ENCODE measurements around the gene SLC30A7. TPM values are rescaled to one million over a fixed set of nuclear protein-coding genes. Genes with fewer than 3 reads are reported as not detected.

SLC30A7 gene
- polyA plus RNA-seq, 1 of the 3 experiments (the other 2 are of a cell fraction), result 4.0 TPM

GRCh38 chr1:100879422-100879821 lies 16.5 kb upstream of the SLC30A7 start:
- Histone ChIP-seq H3K9ac (no peak overlapping the region), H3K9me3 (no peaks in the 10 kb centered on the region), H4K20me1 (ENCODE audit: insufficient read depth) (no peaks in the 10 kb centered on the region), H2AFZ (ENCODE audit: low read depth) (no peak overlapping the region), H3K9me2 (no peaks in the 10 kb centered on the region), H3K4me3 (ENCODE audit: low read depth in 2 of 2, low read length in 1 of 2) (no peak overlapping the region), H3K27ac (ENCODE audit: low read depth in 2 of 2, low read length in 1 of 2) (no peak overlapping the region), H3K4me2 (no peak overlapping the region), H3K27me3 (ENCODE audit: insufficient read depth) (no peaks in the 10 kb centered on the region), H3K79me2 (ENCODE audit: insufficient read depth) (no peaks in the 10 kb centered on the region), H3K36me3 (replicated peaks in 1 of 2; ENCODE audit: control insufficient read depth in 1 of 2, insufficient read depth in 2 of 2, low read length in 1 of 2) (peaks cover 24 to 32% of the 10 kb centered on the region in 2 experiments), H3F3A (replicated peaks; ENCODE audit: insufficient read depth) (peaks cover 7% of the 10 kb centered on the region), H3K4me1 (ENCODE audit: control insufficient read depth in 1 of 2, insufficient read depth in 2 of 2, low read depth in 1 of 2, low read length in 1 of 2) (no peaks in the 10 kb centered on the region; a peak in 2 of 4 replicates)
- TF ChIP-seq GABPA (IDR thresholded peaks at IDR 0.05; ENCODE audit: low read depth) (no peak), ELF1 (IDR thresholded peaks at IDR 0.05) (no peak), EP300 (IDR thresholded peaks at IDR 0.05; ENCODE audit: borderline replicate concordance in 1 of 2, low read depth in 1 of 2, low read length in 1 of 2) (no peak), SIN3A (IDR thresholded peaks at IDR 0.05; ENCODE audit: borderline replicate concordance, low read depth, low read length) (no peak), MXI1 (IDR thresholded peaks at IDR 0.05; ENCODE audit: low read depth, low read length) (no peak), JUND (IDR thresholded peaks at IDR 0.05) (no peak), PBX3 (IDR thresholded peaks at IDR 0.05) (no peak), USF1 (IDR thresholded peaks at IDR 0.05; ENCODE audit: borderline replicate concordance, low read depth) (no peak), EZH2phosphoT487 (IDR thresholded peaks at IDR 0.05; ENCODE audit: borderline replicate concordance, low read depth) (no peak), POLR2AphosphoS5 (IDR thresholded peaks at IDR 0.05; ENCODE audit: low read depth, low read length) (no peak), MEF2A (IDR thresholded peaks at IDR 0.05; ENCODE audit: borderline replicate concordance, low read depth) (no peak), NRF1 (IDR thresholded peaks at IDR 0.05; ENCODE audit: low read depth, low read length) (no peak), RAD21 (IDR thresholded peaks at IDR 0.05; ENCODE audit: low read length) (no peak), TAF1 (IDR thresholded peaks at IDR 0.05; ENCODE audit: borderline replicate concordance, low read depth, low read length) (no peak), FOXJ3 (CRISPR knock-in tag; IDR thresholded peaks at IDR 0.05) (no peak), TEAD4 (IDR thresholded peaks at IDR 0.05; ENCODE audit: borderline replicate concordance, insufficient read depth) (no peak), FOSL2 (IDR thresholded peaks at IDR 0.05; ENCODE audit: borderline replicate concordance, low read depth) (no peak), CHD2 (IDR thresholded peaks at IDR 0.05; ENCODE audit: low read length, partially characterized antibody) (no peak)
- ChIA-PET CTCF (interaction anchor here (1.0 to 6.9 kb wide), 4 partner anchors 11 to 424 kb away, joined by 3 to 41 read pairs (median 8); no protein-coding TSS in a partner anchor), POLR2A (no interaction called here)
- no peak for DNase-seq

GRCh38 chr1:100881687-100882086 lies 14.2 kb upstream of the SLC30A7 start:
- H3K9me2 ChIP-seq, result no peaks in the 10 kb centered on the region
- H3K4me1 ChIP-seq (ENCODE audit: control insufficient read depth in 1 of 2, insufficient read depth in 2 of 2, low read depth in 1 of 2, low read length in 1 of 2), result no peaks in the 10 kb centered on the region; a peak in 2 of 4 replicates
- H3K4me3 ChIP-seq (ENCODE audit: low read depth in 2 of 2, low read length in 1 of 2), result no peak overlapping the region
- no peaks in the 10 kb centered on the region for H4K20me1 ChIP-seq (ENCODE audit: insufficient read depth)
- H2AFZ ChIP-seq (ENCODE audit: low read depth), result no peak overlapping the region
- no peaks in the 10 kb centered on the region for H3K27me3 ChIP-seq (ENCODE audit: insufficient read depth)
- no peak overlapping the region for H3K9ac ChIP-seq
- no peaks in the 10 kb centered on the region for H3K79me2 ChIP-seq (ENCODE audit: insufficient read depth)
- DNase-seq, result no peak
- H3K27ac ChIP-seq (ENCODE audit: low read depth in 2 of 2, low read length in 1 of 2), result no peak overlapping the region
- H3K9me3 ChIP-seq, result no peaks in the 10 kb centered on the region
- 93% methylated on average over 3 of the region's 3 CpGs for whole genome bisulfite sequencing (ENCODE audit: low lambda C conversion rate)
- POLR2A ChIA-PET, result no interaction called here
- H3K4me2 ChIP-seq, result no peak overlapping the region
- H3K36me3 ChIP-seq (replicated peaks in 1 of 2; ENCODE audit: control insufficient read depth in 1 of 2, insufficient read depth in 2 of 2, low read length in 1 of 2), result peaks cover 20 to 25% of the 10 kb centered on the region in 2 experiments
- peaks cover 11% of the 10 kb centered on the region for H3F3A ChIP-seq (replicated peaks; ENCODE audit: insufficient read depth)
- CTCF ChIA-PET, result interaction anchor here (0.5 to 6.9 kb wide), 4 partner anchors 13 to 424 kb away, joined by 3 to 41 read pairs (median 3); partner anchors contain the start of gene EXTL2
- TF ChIP-seq POLR2AphosphoS5 (IDR thresholded peaks at IDR 0.05; ENCODE audit: low read depth, low read length), result no peak
- no peak for TF ChIP-seq PBX3 (IDR thresholded peaks at IDR 0.05)
- no peak for TF ChIP-seq RFX5 (IDR thresholded peaks at IDR 0.05; ENCODE audit: low read length)
- no peak for TF ChIP-seq MXI1 (IDR thresholded peaks at IDR 0.05; ENCODE audit: low read depth, low read length)
- TF ChIP-seq TCF12 (IDR thresholded peaks at IDR 0.05), result no peak
- TF ChIP-seq TEAD4 (IDR thresholded peaks at IDR 0.05; ENCODE audit: borderline replicate concordance, insufficient read depth), result no peak
- TF ChIP-seq REST (IDR thresholded peaks at IDR 0.05; ENCODE audit: low read depth, low read length), result no peak
- no peak for TF ChIP-seq GATA2 (CRISPR knock-in tag; IDR thresholded peaks at IDR 0.05)
- TF ChIP-seq JUND (IDR thresholded peaks at IDR 0.05), result no peak
- no peak for TF ChIP-seq CHD2 (IDR thresholded peaks at IDR 0.05; ENCODE audit: low read length, partially characterized antibody)
- no peak for TF ChIP-seq NFIC (IDR thresholded peaks at IDR 0.05; ENCODE audit: borderline replicate concordance)
- no peak for TF ChIP-seq SMC3 (IDR thresholded peaks at IDR 0.05; ENCODE audit: low read depth, low read length)
